H9 (cell line): ENCODE data around the gene RIPOR1. TPM values are rescaled to one million over a fixed set of nuclear protein-coding genes. Genes with fewer than 3 reads are reported as not detected.

ENCODE experiments used
- DNase-seq: peaks from one replicate; pipeline ENCODE4 v3.0.0-alpha.2; 2017
- H2AFZ ChIP-seq: one replicate; pipeline ENCODE4 v1.6.1; 2013; ENCODE audit warnings: mild to moderate bottlenecking, low read length, control low read depth, moderate library complexity
- H2AK5ac ChIP-seq: 2 replicates; pipeline ENCODE4 v1.6.1; 2013; ENCODE audit warnings: low read length, control low read depth, mixed read lengths; ENCODE audit not compliant: insufficient read length
- H2BK120ac ChIP-seq: one replicate; pipeline ENCODE4 v1.6.1; 2013; ENCODE audit warnings: low read depth, mild to moderate bottlenecking, low read length, control low read depth, inconsistent platforms; ENCODE audit not compliant: poor library complexity, severe bottlenecking
- H2BK12ac ChIP-seq: 2 replicates; pipeline ENCODE4 v1.6.1; 2013; ENCODE audit warnings: low read length, control low read depth, mixed read lengths, low read depth; ENCODE audit not compliant: insufficient read length
- H2BK15ac ChIP-seq: 2 replicates; pipeline ENCODE4 v1.6.1; 2013; ENCODE audit warnings: low read depth, low read length, control low read depth
- H2BK20ac ChIP-seq: one replicate; pipeline ENCODE4 v1.6.1; 2013; ENCODE audit warnings: low read depth, mild to moderate bottlenecking, low read length, control low read depth, inconsistent platforms; ENCODE audit not compliant: poor library complexity, severe bottlenecking
- H2BK5ac ChIP-seq: 2 replicates; pipeline ENCODE4 v1.6.1; 2013; ENCODE audit warnings: low read length, control low read depth, mixed read lengths; ENCODE audit not compliant: insufficient read length
- H3K14ac ChIP-seq: 2 replicates; pipeline ENCODE4 v1.6.1; 2013; ENCODE audit warnings: low read length, control low read depth; ENCODE audit not compliant: insufficient read depth
- H3K18ac ChIP-seq: 2 replicates; pipeline ENCODE4 v1.6.1; 2013; ENCODE audit warnings: low read depth, mild to moderate bottlenecking, mixed read lengths, low read length, control low read depth; ENCODE audit not compliant: insufficient read length
- H3K23ac ChIP-seq: 2 replicates; pipeline ENCODE4 v1.6.1; 2013; ENCODE audit warnings: low read length, control low read depth, mixed read lengths, low read depth; ENCODE audit not compliant: insufficient read length
- H3K23me2 ChIP-seq: 2 replicates; pipeline ENCODE4 v1.6.1; 2013; ENCODE audit warnings: low read depth, mild to moderate bottlenecking, mixed read lengths, low read length, control low read depth; ENCODE audit not compliant: insufficient read length, poor library complexity, severe bottlenecking
- H3K27ac ChIP-seq: 2 replicates; pipeline ENCODE4 v1.5.1; 2013; ENCODE audit warnings: low read length, control low read depth, mixed read lengths, low read depth; ENCODE audit not compliant: insufficient read length
- H3K27me3 ChIP-seq: 2 replicates; pipeline ENCODE4 v1.6.1; 2013; ENCODE audit warnings: low read length, control low read depth, inconsistent platforms; ENCODE audit not compliant: insufficient read depth
- H3K4ac ChIP-seq: 2 replicates; pipeline ENCODE4 v1.6.1; 2013; ENCODE audit warnings: low read depth, mild to moderate bottlenecking, control low read depth, inconsistent platforms, low read length, moderate library complexity
- H3K4me1 ChIP-seq: 2 replicates; pipeline ENCODE4 v1.6.1; 2013; ENCODE audit warnings: low read length, control low read depth, inconsistent platforms; ENCODE audit not compliant: insufficient read depth
- H3K4me2 ChIP-seq: 2 replicates; pipeline ENCODE4 v1.6.1; 2013; ENCODE audit warnings: low read length, control low read depth, mixed read lengths; ENCODE audit not compliant: insufficient read length, insufficient read depth
- H3K56ac ChIP-seq: 2 replicates; pipeline ENCODE4 v1.6.1; 2013; ENCODE audit warnings: low read depth, mild to moderate bottlenecking, mixed read lengths, low read length, control low read depth; ENCODE audit not compliant: insufficient read length
- H3K79me1 ChIP-seq: 2 replicates; pipeline ENCODE4 v1.6.1; 2013; ENCODE audit warnings: low read depth, mild to moderate bottlenecking, moderate library complexity, low read length, control low read depth, inconsistent platforms; ENCODE audit not compliant: insufficient read depth, poor library complexity, severe bottlenecking
- H3K79me2 ChIP-seq: 2 replicates; pipeline ENCODE4 v1.6.1; 2013; ENCODE audit warnings: low read length, control low read depth, inconsistent platforms; ENCODE audit not compliant: insufficient read depth
- H3K9ac ChIP-seq: 2 replicates; pipeline ENCODE4 v1.6.1; 2013; ENCODE audit warnings: low read length, control low read depth, mixed read lengths; ENCODE audit not compliant: insufficient read length; ENCODE audit errors: extremely low read depth
- H3K9me3 ChIP-seq: one replicate; pipeline ENCODE4 v1.6.1; 2013; ENCODE audit warnings: low read depth, low read length, inconsistent platforms; ENCODE audit not compliant: control insufficient read depth
- H3T11ph ChIP-seq: one replicate; pipeline ENCODE4 v1.6.1; 2013; ENCODE audit warnings: mild to moderate bottlenecking, low read length, control low read depth, inconsistent platforms
- H4K20me1 ChIP-seq: one replicate; pipeline ENCODE4 v1.6.1; 2013; ENCODE audit not compliant: control insufficient read depth, insufficient read length, insufficient read depth
- H4K5ac ChIP-seq: 2 replicates; pipeline ENCODE4 v1.6.1; 2013; ENCODE audit warnings: low read depth, mild to moderate bottlenecking, mixed read lengths, low read length, control low read depth; ENCODE audit not compliant: insufficient read length
- H4K8ac ChIP-seq: replicated peaks from 2 replicates; pipeline ENCODE4 v1.6.1; 2013; ENCODE audit warnings: low read length, control low read depth, mixed read lengths, low read depth; ENCODE audit not compliant: insufficient read length
- H4K91ac ChIP-seq: 2 replicates; pipeline ENCODE4 v1.6.1; 2013; ENCODE audit warnings: low read depth, mild to moderate bottlenecking, moderate library complexity, mixed read lengths, low read length, control low read depth; ENCODE audit not compliant: insufficient read length
- H3K27ac Mint-ChIP-seq, 3 experiments: 2 replicates in 2 of 3; 3 replicates in 1 of 3; pipeline ENCODE4 v1.8.0; 2020 to 2021; ENCODE audit warnings: mixed read lengths in 3 of 3, mild to moderate bottlenecking in 1 of 3, moderate library complexity in 1 of 3
- H3K27me3 Mint-ChIP-seq: 2 replicates; pipeline ENCODE4 v1.8.0; 2021; ENCODE audit warnings: low read depth, mild to moderate bottlenecking, moderate library complexity, mixed read lengths
- H3K36me3 Mint-ChIP-seq, 3 experiments: 2 replicates in 2 of 3; 3 replicates in 1 of 3; pipeline ENCODE4 v1.8.0; 2020 to 2021; ENCODE audit warnings: low read depth in 3 of 3, mixed read lengths in 3 of 3; ENCODE audit not compliant: insufficient read depth in 1 of 3
- H3K4me1 Mint-ChIP-seq, 2 experiments: 2 replicates each; pipeline ENCODE4 v1.8.0; 2020; ENCODE audit warnings: mixed read lengths in 2 of 2
- H3K4me3 Mint-ChIP-seq, 2 experiments: 2 replicates in 1 of 2; 3 replicates in 1 of 2; pipeline ENCODE4 v1.8.0; 2020 to 2021; ENCODE audit warnings: mild to moderate bottlenecking in 2 of 2, mixed read lengths in 2 of 2, moderate library complexity in 1 of 2
- H3K9me3 Mint-ChIP-seq, 2 experiments: 2 replicates in 1 of 2; 3 replicates in 1 of 2; pipeline ENCODE4 v1.8.0; 2020; ENCODE audit warnings: mild to moderate bottlenecking in 2 of 2, mixed read lengths in 2 of 2, moderate library complexity in 1 of 2
- CTCF ChIP-seq: fragments of 200-600 bp; sonication (generic); conservative IDR thresholded peaks from 3 replicates; pipeline ENCODE4 v1.8.0; 2021; ENCODE audit warnings: antibody characterized with exemption, mild to moderate bottlenecking
- WGBS: extraction: QIAGEN DNeasy Blood & Tissue Kit; methylation state at CpG from one replicate; pipeline ENCODE4 v1.1.7; 2013; ENCODE audit warnings: missing lambda C conversion rate, low lambda C conversion rate, mixed read lengths; ENCODE audit not compliant: insufficient read length; ENCODE audit errors: extremely low coverage; 5-methylcytosine and 5-hydroxymethylcytosine counted together
- total RNA-seq: library from RNA; stranded (reverse); gene quantifications from 2 replicates; pipeline ENCODE4 v1.2.1, GENCODE V29; 2021

The RIPOR1 gene
- total RNA-seq, 1 experiment from 2014 or later, result 14.3 TPM

DNA sequence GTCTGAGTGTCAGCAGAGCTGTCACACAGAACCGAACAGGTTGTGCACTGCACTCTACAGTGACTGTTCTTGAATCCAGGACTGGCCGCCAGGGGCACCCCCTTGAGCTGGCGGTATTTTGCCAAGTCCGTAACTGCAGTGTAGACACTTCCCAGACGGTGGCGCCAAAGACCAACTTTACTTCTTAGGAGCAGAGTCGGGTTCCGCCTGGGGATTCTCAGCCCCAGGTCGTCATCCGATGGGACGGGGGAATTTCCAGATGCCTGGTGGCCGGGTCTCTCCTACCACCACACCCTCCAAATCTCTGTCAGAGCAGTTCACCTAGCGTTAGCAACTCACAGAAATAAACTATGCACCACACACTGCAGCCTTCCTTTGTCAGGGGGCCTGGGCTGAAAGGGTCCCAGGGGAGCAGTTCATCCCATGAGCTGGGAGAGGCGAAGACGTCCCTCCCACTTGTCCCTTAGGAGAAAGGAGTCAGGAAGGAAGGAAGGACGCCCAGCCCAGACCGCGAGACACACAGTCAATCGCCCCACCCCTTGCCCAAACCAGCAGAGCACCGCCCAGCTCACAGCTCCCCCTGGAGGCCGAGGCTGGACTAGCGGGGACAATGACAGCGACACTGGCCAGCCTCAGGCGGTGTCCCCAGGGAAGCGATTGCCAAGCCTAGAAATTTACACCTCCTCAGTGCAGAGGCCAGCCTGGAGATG is 7.4 kb upstream of the RIPOR1 start:
- DNase-seq, result peak; percentile 97
- Histone ChIP-seq H2AFZ (no peak overlapping the region), H4K8ac (no peak overlapping the region), H3K4ac (no peak overlapping the region), H2BK5ac (no peak overlapping the region), H4K91ac (no peak overlapping the region), H3K56ac (no peak overlapping the region), H2BK120ac (no peak overlapping the region), H3K27ac (no peak overlapping the region), H2BK15ac (no peak overlapping the region), H3K14ac (no peak overlapping the region), H4K20me1 (no peaks in the 10 kb centered on the region), H3T11ph (no peak overlapping the region), H4K5ac (no peak overlapping the region), H2BK20ac (no peak overlapping the region), H3K4me2 (peak overlapping the region; percentile 53), H3K23me2 (no peaks in the 10 kb centered on the region), H3K18ac (peak overlapping the region; percentile 43), H3K4me1 (no peaks in the 10 kb centered on the region), H3K79me2 (no peaks in the 10 kb centered on the region), H3K9ac (no peak overlapping the region), H2BK12ac (no peak overlapping the region), H3K27me3 (no peaks in the 10 kb centered on the region; the same call in 1 of the 2 replicates), H3K9me3 (no peaks in the 10 kb centered on the region), H3K23ac (no peak overlapping the region), H2AK5ac (no peak overlapping the region), H3K79me1 (no peaks in the 10 kb centered on the region)
- Mint-ChIP-seq H3K36me3 (no peaks in the 10 kb centered on the region), H3K9me3 (peaks cover 3 to 4% of the 10 kb centered on the region in 2 experiments; a peak in 3 of 5 replicates), H3K27ac (peak overlapping the region in 2 of 3 experiments; percentile 96 to 98; a peak in 4 of 7 replicates), H3K27me3 (peaks cover 91% of the 10 kb centered on the region), H3K4me1 (peaks cover 0 to 9% of the 10 kb centered on the region in 2 experiments; a peak in 3 of 4 replicates), H3K4me3 (peak overlapping the region; percentile 68 to 84)
- no CpG with 5 or more reads among the region's 25 CpGs for WGBS
- peak; percentile 75 for TF ChIP-seq CTCF
